ENCODE measurements around the gene TBXT.
"Not testable (repeated sequence)": the region's sequence is repeated elsewhere in the genome, so short reads cannot be mapped to it uniquely, and the experiment has no call there.

The TBXT gene

GRCh38 chr6:166173281-166173951 lies 5.8 kb upstream of the TBXT start:
- in situ Hi-C loops (cut with HindIII; ENCODE audit: low sequenced_read_pairs): no loop called here

DNA sequence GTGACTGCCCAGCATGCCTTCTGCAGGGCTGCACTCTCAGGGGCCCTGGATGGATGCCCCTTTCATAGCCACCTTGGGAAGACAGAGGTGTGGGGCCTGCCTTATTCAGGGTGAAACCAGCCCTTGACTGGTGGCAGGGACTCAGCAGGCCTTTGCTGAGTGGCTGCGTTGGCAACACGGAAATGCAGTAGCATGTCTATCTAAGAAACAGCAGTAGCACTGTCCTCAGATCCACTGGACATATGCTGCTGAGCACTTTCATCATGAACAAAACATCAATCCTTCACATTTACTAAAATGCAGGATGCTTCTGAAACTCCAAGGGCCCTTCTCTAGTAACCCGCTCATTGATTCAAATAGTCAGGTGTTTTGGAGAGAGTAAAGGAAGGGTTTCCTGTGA lies 4.9 kb upstream of the TBXT start:
- in situ Hi-C loops (cut with HindIII; ENCODE audit: low sequenced_read_pairs): no loop called here

- in situ Hi-C loops (cut with HindIII; ENCODE audit: low sequenced_read_pairs): no loop called here
Observed at GRCh38 chr6:166169549-166170421, 2.1 kb upstream of the TBXT start.

- in situ Hi-C loops (cut with HindIII; ENCODE audit: low sequenced_read_pairs): no loop called here
Observed at GRCh38 chr6:166168616-166169548, 1.2 kb upstream of the TBXT start.

DNA sequence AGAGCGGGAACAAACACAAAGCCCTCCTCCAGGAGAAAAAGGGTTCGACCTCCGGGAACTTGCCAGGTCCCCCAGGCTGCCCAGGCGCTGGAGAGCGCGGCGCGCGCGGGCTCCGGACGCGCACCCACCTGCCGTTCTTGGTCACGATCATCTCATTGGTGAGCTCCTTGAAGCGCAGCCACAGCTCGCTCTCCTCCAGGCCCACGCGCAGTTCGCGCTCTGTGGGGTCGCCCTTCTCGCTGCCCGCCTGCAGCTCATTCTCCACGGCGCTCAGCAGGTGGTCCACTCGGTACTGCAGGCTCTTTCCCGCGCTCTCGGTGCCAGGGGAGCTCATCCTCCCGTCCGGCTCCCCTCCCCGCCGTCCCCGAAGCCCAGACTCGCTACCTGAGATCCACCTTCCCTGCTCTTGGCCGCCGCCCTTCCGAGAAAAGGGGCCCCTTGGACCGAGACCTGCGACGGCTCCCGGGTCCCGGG lies 356 bp downstream of the TBXT start:
- in situ Hi-C loops (cut with HindIII; ENCODE audit: low sequenced_read_pairs): no loop called here

DNA sequence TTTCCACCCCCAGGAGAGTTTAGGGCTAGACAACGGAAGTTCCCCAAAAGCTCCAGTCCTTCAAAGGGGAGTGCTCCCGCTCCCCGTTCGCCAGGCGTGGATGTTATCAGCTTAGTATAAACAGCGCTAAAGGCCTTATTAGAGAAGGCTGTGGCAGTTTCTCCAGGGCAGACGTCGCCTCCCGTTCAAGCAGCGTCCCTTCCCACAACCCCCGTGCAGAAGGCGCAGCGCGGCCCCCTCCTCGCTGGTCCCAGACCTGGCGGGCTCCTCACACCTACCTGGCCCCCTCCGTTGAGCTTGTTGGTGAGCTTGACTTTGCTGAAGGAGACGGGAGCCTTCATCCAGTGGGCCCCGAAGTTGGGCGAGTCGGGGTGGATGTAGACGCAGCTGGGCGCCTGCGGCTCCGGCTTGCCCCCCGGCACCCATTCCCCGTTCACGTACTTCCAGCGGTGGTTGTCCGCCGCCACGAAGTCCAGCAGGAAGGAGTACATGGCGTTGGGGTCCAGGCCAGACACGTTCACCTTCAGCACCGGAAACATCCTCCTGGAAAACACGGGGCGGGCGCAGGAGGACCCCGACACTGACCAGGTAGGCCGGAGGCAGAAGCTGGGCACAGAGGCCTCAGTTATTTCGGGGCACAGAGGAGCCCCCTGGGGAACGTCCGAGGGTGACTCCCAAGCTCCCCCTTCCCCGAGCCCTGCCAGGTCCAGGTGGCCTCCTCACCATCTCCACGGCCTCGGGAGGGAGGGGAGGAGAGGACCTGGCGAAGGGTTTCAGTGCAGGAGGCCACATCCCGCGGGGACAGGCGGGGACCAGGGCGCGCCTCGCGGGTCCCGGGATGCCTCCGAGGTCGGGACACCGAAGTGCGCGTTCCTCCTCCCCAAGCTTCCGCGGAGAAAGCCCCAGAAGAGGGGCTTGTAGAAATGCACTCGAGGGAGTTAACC lies 1.1 kb downstream of the TBXT start:
- in situ Hi-C loops (cut with HindIII; ENCODE audit: low sequenced_read_pairs): no loop called here

GRCh38 chr6:166165558-166166313 lies 1.9 kb downstream of the TBXT start:
- in situ Hi-C loops (cut with HindIII; ENCODE audit: low sequenced_read_pairs): no loop called here

DNA sequence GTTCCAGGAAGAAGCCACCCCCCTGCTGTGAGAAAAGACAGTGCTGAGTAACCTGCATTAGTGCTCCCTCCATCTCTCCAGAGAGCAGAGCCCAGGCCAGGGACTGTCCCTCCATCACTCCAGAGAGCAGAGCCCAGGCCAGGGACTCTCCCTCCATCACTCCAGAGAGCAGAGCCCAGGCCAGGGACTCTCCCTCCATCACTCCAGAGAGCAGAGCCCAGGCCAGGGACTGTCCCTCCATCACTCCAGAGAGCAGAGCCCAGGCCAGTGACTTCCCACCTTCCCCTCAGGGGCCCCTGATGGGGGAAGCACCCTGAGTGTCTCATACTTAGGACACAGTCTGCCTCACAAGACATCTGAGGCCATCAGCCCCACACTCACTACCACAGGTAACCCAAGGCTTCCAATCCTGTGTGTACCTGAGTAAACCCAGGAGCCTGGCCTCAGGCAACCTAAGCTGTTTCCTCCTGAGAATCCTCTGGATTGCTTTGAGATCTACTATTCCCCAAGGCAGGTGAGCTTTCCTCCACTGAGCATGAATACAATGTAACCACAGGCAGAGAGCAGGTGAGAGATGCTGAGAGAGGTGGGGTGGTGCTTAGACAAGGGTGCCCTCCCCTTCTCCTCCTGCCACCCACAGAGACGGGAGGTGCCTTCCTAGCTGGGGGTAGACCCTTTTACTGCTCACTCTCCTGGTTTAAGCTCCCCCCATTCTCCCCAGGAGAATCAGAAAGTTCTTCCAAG lies 4.9 kb downstream of the TBXT start:
- in situ Hi-C loops (cut with HindIII; ENCODE audit: low sequenced_read_pairs): no loop called here

DNA sequence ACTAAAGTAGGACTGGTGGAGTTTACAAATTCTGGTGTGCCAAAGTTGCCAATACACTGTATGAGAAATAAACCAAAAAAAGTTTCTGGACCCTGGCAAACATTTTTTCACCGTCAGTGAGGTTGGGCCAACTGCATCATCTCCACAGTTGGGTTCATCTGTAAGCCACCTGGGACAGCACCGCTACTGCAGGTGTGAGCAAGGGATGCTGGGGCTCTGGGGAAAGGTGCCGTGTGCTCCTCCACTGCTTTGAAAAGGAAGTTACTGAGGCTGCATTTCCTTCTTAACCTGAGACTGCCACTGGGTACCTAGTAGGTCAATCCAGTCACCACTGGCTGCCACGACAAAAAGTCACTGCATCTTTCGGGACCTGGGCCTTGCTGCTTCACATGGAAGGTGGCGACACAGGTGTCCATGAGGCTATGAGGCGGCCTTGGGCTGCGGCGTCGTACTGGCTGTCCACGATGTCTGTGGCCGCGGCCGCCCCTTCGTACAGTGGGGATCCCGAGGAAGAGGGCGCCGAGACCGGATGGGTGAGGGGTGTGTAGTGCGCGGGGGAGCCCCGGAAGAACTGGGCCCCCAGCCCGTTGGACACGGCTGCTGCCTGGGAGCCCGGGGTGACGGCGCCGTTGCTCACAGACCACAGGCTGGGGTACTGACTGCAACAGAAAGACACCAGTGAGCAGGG lies 9.6 kb downstream of the TBXT start:
- in situ Hi-C loops (cut with HindIII; ENCODE audit: low sequenced_read_pairs): no loop called here

- in situ Hi-C loops (cut with HindIII; ENCODE audit: low sequenced_read_pairs): no loop called here
Observed at GRCh38 chr6:166156942-166157341, 10.7 kb downstream of the TBXT start.

- in situ Hi-C loops (cut with HindIII; ENCODE audit: low sequenced_read_pairs): no loop called here
Observed at GRCh38 chr6:166153966-166154365, 13.7 kb downstream of the TBXT start.

DNA sequence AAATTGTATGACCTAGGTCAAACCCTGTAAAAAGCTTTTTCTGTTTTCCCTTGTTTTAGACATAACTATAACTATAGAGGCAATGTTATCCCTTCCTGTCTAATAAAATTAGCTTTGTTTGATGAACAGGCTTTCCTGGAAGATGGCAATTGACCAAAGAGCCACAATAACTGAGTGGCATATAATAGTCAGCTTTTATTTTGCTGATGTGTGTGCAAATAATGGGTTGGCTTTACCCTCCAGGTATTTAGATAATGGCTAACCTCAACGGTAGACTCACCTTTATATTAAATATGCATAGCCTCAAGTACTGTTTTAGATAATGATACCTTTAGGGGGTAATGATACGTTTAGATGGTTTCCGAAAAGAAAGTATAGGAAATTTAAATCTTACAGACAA lies 15.0 kb downstream of the TBXT start:
- in situ Hi-C loops (cut with HindIII; ENCODE audit: low sequenced_read_pairs): no loop called here

DNA sequence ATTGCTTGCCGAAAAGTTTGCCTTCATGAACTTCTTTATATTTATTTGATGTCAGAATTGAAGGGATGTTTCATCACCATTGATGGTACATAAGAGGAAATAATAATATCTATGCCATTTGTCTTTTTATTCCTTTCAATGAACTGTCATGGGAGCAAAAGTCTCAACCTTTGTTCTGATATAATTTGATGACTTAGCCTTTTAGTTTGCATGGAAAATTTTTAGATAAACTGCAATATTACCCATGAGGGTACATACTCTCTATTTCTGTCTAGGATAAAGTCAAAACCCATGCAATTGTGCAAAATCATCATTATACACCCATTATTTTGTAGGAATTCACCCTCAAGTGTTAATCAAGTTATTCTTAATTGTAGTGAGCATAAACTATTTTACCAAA lies 15.9 kb downstream of the TBXT start:
- in situ Hi-C loops (cut with HindIII; ENCODE audit: low sequenced_read_pairs): no loop called here

DNA sequence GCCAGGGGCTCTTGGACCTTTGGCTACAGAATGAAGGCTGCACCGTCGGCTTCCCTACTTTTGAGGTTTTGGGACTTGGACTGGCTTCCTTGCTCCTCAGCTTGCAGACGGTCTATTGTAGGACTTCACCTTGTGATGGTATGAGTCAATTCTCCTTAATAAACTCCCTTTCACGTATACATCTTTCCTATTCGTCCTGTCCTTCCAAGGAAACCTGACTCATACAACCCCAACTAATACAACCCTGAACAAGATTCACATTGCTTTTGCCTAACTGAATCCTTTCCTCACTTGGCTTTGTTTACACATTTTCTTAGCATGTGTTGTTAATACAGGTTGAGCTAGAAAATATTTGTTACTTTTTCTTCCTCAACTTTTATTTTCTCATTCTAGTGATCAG lies 21.9 kb downstream of the TBXT start:
- in situ Hi-C loops (cut with HindIII; ENCODE audit: low sequenced_read_pairs): no loop called here

- in situ Hi-C loops (cut with HindIII; ENCODE audit: low sequenced_read_pairs): no loop called here
Observed at GRCh38 chr6:166143011-166143410, 24.6 kb downstream of the TBXT start.

GRCh38 chr6:166127624-166128472 lies 39.8 kb downstream of the TBXT start:
- in situ Hi-C loops (cut with HindIII; ENCODE audit: low sequenced_read_pairs): no loop called here

DNA sequence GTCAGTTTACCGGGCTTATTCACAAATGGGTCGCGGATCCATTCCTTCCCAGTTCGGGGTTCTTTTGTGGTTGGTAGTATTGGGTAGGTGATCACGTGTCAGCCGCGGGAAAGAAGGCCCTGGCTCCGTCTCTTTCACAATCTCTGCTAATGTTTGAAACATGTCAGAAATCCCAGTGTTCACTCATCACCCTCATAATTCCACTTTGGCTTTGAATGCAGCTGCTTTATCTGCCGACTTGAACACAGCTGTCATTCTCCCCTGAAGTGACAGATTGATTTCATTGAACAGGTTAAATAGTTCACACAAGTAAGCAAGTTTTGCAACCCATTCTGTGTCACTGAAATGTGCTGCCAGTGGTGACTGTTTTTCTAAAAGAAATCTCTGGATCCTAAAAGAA lies 44.5 kb downstream of the TBXT start:
- in situ Hi-C loops (cut with HindIII; ENCODE audit: low sequenced_read_pairs): not testable (repeated sequence)
